ENCODE measurements around the gene MBLAC1.

The MBLAC1 gene

DNA sequence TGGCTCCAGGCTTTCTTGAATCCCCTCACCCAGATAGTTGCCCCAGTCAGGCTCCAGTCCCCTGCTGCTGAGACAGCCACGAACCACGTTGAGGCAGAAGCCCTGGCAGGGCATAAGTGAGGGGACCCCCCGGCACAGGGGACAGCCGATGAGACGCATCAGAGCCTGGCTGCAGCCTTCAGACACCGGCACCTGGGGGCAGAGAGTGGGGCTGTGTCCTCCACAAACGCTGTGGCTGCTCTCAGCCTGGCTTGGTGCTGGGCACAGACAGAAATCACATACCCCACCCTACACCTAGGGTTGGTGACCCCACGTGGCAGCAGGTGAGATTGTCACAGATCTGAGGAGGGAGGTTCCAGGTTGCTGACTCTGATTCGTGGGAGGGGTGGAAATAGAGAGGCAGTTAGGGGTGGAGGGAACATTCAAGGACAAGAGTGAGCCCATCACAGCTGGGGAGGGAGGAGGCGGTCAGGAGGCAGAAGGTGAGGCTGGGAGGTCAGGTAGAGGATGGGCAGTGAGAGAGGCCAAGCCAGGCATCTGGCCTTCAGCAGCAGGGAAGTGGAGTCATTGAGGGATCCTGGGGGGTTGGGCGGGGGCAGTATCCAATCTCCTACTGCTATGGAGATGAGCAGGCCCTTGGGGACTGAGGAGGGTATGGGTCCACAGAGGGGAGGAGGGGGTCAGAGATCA, 47.2 kb downstream of the MBLAC1 start:
- no peak for DNase-seq

DNA sequence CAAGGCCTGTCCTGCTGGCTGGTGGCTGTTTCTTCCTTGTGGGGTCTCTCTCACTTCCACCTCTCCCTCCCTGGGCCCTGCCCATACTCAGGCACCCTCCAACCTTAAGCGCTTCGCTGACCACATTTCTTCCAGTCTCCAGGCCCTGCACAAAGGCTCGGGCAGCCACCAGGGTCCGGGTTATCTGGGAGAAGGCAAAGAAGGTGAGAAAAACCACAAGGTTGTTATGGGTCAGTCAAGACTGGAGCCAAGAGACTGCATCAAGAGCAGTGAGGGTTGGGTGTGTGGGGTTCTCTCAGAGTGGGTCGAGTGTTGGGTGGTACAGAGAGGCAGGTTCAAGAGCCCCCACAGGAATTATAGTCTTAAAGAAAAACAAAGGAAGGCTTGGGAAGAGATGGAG, 47.8 kb downstream of the MBLAC1 start:
- DNase-seq = no peak

DNA sequence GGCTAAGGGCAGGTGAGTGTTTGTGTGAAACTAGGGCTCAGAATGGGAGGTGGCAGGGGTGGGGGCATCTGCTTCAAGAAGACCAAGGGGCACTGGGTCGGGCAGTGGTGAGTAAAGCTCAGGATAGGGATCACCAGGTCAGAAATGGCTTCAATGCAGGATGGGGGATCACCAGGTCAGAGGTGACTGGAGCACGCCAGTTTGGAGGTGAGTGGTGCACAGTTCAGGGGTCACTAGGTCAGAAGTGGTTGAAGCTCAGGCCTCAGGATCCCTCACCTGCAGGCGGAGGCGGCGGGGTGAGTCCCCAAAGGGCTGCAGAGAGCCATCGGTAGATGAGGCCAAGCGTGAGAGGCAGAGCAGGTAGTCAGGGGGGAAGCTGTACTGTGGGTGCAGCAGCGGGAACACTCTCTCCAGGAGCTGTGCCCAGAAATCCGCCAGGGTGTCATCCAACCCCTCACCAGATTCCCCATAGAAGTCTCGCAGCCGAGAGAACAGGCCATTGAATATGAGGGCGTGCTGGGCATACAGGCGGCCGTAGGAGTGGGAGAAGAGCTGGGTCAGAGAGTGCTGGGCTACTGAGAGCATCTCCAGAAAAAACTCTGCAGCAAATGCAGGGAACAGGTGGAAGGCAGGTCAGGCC, 48.6 kb downstream of the MBLAC1 start:
- no peak for DNase-seq

DNA sequence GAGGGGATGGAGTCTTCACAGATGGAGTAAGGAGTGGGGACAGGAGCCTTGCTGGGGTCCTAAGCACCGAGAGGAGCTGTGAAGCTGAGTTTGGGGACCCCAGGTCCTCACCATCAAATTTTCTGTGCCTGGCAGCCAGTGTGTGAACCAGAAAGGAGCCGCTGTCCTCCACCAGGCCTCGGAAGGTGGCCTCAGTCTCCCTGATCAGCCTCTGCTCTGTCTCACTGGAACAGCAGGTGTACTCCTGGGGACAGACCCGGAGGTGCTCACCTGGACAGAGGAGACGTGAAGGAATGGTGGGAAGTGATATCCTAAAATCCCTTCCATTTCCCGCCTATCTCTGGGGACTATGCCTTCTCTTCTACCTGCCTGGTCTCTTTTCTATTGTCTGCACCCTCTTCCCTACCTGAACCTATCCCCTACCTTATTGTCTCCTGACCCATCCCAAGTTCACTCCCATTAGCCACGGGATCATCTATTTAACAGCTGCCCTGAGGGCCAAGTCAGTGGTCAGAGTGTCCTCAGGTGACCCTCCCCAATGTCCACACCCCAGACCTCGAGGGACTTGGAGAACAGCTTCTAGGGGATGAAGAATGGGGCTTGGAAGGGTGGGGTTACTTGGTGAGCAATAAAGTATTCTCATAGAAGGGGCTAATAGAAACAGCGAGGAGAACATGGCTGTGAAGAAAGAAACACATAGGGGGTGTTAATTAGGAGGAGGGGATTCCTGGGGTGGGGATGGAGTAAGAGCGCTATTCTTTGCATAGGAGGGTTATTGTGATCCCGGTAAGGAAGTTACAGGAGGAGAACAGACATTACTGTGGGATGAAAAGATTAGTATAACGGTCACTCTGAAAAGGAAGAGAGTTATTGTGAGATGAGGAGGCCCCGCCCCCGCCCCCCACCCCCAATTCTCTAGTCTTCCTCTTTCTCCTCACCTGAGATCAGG, 49.6 kb downstream of the MBLAC1 start:
- no peak for DNase-seq

DNA sequence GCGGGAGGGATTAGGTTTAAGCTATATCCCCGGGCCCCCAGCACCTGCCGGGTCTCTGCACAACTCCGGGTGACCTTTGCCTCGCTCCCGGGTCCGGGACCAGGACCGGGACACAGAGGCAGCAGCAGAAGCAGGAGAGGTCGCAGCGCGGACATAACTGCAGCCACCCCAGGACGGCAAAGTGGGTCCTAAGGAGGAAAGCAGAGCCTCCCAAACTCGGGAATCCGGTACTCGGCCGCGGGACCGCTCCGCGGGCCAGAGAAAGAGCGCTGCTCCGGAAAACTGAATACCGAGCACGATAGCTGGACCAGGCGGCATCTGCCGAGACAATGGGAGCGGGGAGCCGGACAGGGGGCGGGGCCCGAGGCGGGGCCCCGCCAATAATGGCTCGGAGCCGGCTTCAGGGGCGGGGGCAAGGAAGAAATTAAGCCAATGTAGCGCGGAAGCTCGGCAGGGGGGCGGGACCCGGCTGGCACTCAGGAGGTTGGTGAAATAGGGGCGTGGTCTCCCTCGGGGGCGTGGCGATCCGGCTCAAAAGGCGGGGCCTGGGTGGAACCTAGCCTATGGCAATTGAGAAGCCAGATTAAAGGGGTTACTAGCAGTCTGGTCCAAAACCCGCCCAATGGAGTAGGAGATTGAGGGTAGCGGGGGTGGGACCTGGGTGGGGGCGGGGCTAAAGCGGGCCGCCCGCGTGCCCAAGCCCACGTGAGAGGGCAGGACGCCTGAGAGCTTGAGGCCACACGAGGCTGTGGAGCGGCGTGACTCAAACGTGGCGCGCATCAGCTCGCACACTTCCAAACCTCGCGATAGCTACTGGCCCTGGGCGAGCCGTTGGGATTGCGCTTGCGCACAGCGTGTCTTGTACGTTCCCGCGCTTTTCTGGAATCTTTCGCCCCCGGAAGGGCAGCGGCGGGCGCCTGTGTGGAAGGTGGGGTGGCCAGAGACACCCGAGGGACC, 50.6 kb downstream of the MBLAC1 start, which contains the start of the genes GPC2 and STAG3:
Gene GPC2, minus strand, starts transcription at position 337 of the 957 bp plus-strand sequence. Its CDS starts 182 bp downstream, at position 155.
Gene STAG3, plus strand, starts transcription at position 874 of the 957 bp plus-strand sequence. CDS start 2,639 bp downstream, outside the sequence.
- DNase-seq = peak; percentile 98

Data from activated naive CD4-positive, alpha-beta T cell treated with Interleukin-2 at 50 U/mL for 16 hours (primary cell).